PC-3 (cell line): Measurements from ENCODE around the gene GRM1. TPM values are rescaled to one million over a fixed set of nuclear protein-coding genes. Genes with fewer than 3 reads are reported as not detected.

Experiments used
- ATAC-seq: fragments of 200-7000 bp; cut with Tn5 transposase; 2 replicates; pipeline ENCODE4 v1.9.1; 2020; ENCODE audit warnings: mild to moderate bottlenecking, moderate library complexity
- BruUV-seq: library from RNA; stranded (reverse); fragments of 400-500 nt; replicated peaks from 2 replicates; lab custom pipeline; 2021; lab: Mats Ljungman, UMichigan
- CTCF ChIA-PET: fragments of 300-600 bp; sonication (Branson Sonifier 250); formaldehyde crosslinking; loops from one replicate; lab custom pipeline; 2022; ENCODE audit warnings: antibody characterized with exemption; lab: Charles Lee
- POLR2A ChIA-PET: fragments of 300-600 bp; sonication (Branson Sonifier 250); formaldehyde crosslinking; loops from one replicate; lab custom pipeline; 2022; ENCODE audit warnings: antibody characterized with exemption; ENCODE audit not compliant: unreplicated experiment; lab: Charles Lee
- DNase-seq: peaks from one replicate; pipeline ENCODE4 v3.0.0-alpha.2; 2015
- H2AFZ ChIP-seq: fragments of 300-600 bp; sonication (generic); 2 replicates; pipeline ENCODE4 v1.6.0; 2016; ENCODE audit warnings: antibody characterized with exemption, low read length
- H3F3A ChIP-seq: fragments of 300-600 bp; sonication (generic); one replicate; pipeline ENCODE4 v1.6.0; 2017; ENCODE audit warnings: antibody characterized with exemption, low read length, control low read depth, mild to moderate bottlenecking; ENCODE audit not compliant: unreplicated experiment
- H3K27ac ChIP-seq: fragments of 300-600 bp; sonication (generic); 2 replicates; pipeline ENCODE4 v1.5.1; 2016; ENCODE audit warnings: mild to moderate bottlenecking, low read length
- H3K27me3 ChIP-seq: fragments of 300-600 bp; sonication (generic); 2 replicates; pipeline ENCODE4 v1.6.1; 2016; ENCODE audit warnings: low read length, mixed read lengths
- H3K36me3 ChIP-seq: fragments of 300-600 bp; sonication (generic); 2 replicates; pipeline ENCODE4 v1.6.1; 2016; ENCODE audit warnings: low read depth, mixed run types, low read length, mixed read lengths
- H3K4me1 ChIP-seq: fragments of 300-600 bp; sonication (generic); 2 replicates; pipeline ENCODE4 v1.5.1; 2016; ENCODE audit warnings: low read length; ENCODE audit not compliant: insufficient read depth
- H3K4me2 ChIP-seq: fragments of 300-600 bp; sonication (generic); 2 replicates; pipeline ENCODE4 v1.6.0; 2016; ENCODE audit warnings: low read length
- H3K4me3 ChIP-seq: fragments of 300-600 bp; sonication (generic); 2 replicates; pipeline ENCODE4 v1.5.1; 2016; ENCODE audit warnings: mild to moderate bottlenecking, low read length, mixed read lengths
- H3K79me2 ChIP-seq: fragments of 300-600 bp; sonication (generic); 2 replicates; pipeline ENCODE4 v1.6.1; 2017; ENCODE audit warnings: low read length, mixed read lengths
- H3K9ac ChIP-seq: fragments of 300-600 bp; sonication (generic); 2 replicates; pipeline ENCODE4 v1.6.0; 2016; ENCODE audit warnings: mild to moderate bottlenecking, low read length
- H3K9me2 ChIP-seq: fragments of 300-600 bp; sonication (generic); replicated peaks from 2 replicates; pipeline ENCODE4 v1.6.1; 2016; ENCODE audit warnings: mixed run types, low read length, mixed read lengths
- H3K9me3 ChIP-seq: fragments of 300-600 bp; sonication (generic); 2 replicates; pipeline ENCODE4 v1.6.1; 2016; ENCODE audit warnings: low read length, mixed read lengths
- H4K20me1 ChIP-seq: fragments of 300-600 bp; sonication (generic); 2 replicates; pipeline ENCODE4 v1.6.1; 2016; ENCODE audit warnings: low read length, mixed read lengths
- EZH2 ChIP-seq: fragments of 300-600 bp; sonication (generic); IDR thresholded peaks from one replicate; pipeline ENCODE4 v1.6.1; 2017; ENCODE audit warnings: antibody characterized with exemption, mild to moderate bottlenecking, low read length; ENCODE audit not compliant: unreplicated experiment
- EZH2phosphoT487 ChIP-seq: fragments of 300-600 bp; sonication (generic); IDR thresholded peaks from 2 replicates; pipeline ENCODE4 v1.6.1; 2018; ENCODE audit warnings: mild to moderate bottlenecking, antibody characterized with exemption, low read length, borderline replicate concordance
- intact Hi-C: fragments of 100-400 bp; cut with micrococcal nuclease; formaldehyde crosslinking; loops from 2 replicates; pipeline ENCODE4 v1.9.0; 2023
- total RNA-seq: library from RNA; depleted of rRNA; stranded (reverse); fragments of >200 nt; gene quantifications from 2 replicates; pipeline ENCODE4 v1.2.3, GENCODE V29; 2014
- TF ChIP-seq, protein P1 (sequence below): fragments of 300-600 bp; sonication (generic); conservative IDR thresholded peaks from 2 replicates; pipeline ENCODE4 v1.5.1; 2017; ENCODE audit warnings: antibody characterized with exemption, low read depth, mild to moderate bottlenecking, low read length

Gene GRM1
- total RNA-seq, 1 experiment from 2014 or later, result 0.11 TPM

DNA sequence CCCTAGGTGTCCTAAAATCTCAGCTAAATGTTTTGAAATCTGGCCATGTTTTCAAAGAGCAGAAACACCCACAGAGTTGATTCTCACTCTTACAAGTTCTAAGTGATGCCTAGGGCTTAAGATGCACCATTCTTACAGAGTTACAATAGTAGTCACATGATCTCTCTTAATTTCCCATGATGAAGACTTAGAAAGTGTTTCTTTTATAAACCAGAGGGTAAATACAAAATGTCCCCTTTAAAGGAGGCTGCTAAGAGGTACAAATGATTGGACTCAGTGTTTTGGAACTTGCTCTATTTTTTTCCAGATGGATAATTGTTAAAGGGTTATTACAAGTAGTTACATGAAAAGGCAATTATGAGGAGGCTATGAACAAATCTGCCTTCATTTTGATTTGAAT, 244.6 kb downstream of the GRM1 start:
- BruUV-seq, result no TSS peak
- CTCF ChIA-PET, result no interaction called here

DNA sequence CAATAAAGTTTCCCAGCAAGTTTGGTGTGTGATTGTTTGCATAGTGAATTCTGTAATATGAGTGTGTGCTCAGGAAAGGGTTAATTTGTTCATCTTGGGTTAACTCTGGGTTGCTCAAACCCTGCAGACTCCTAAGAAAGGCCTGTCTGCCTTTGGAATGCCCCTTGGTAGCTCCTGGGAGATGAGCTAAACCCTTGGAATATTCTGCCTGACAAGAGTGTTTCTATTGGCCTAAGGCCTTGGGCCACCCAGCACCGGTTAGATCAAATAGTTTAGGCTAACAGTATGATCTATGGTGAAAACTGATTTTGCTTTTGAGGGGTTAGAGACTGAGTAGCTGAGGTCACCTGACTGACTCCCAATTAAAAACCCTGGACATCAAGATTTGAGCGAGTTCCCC, 248.3 kb downstream of the GRM1 start:
- Histone ChIP-seq H3K9ac (no peak overlapping the region), H3K4me3 (no peak overlapping the region), H3K9me3 (no peaks in the 10 kb centered on the region), H3K4me1 (no peaks in the 10 kb centered on the region), H3K36me3 (no peaks in the 10 kb centered on the region), H3K27me3 (no peaks in the 10 kb centered on the region), H3K79me2 (no peaks in the 10 kb centered on the region), H3K4me2 (no peak overlapping the region), H3K9me2 (no peaks in the 10 kb centered on the region), H3K27ac (no peak overlapping the region), H3F3A (no peaks in the 10 kb centered on the region), H2AFZ (no peak overlapping the region), H4K20me1 (no peaks in the 10 kb centered on the region)
- DNase-seq, result no peak
- ChIA-PET CTCF (no interaction called here), POLR2A (no interaction called here)
- no peak for ATAC-seq
- TF ChIP-seq EZH2phosphoT487, result no peak
- TF ChIP-seq, protein P1, sequence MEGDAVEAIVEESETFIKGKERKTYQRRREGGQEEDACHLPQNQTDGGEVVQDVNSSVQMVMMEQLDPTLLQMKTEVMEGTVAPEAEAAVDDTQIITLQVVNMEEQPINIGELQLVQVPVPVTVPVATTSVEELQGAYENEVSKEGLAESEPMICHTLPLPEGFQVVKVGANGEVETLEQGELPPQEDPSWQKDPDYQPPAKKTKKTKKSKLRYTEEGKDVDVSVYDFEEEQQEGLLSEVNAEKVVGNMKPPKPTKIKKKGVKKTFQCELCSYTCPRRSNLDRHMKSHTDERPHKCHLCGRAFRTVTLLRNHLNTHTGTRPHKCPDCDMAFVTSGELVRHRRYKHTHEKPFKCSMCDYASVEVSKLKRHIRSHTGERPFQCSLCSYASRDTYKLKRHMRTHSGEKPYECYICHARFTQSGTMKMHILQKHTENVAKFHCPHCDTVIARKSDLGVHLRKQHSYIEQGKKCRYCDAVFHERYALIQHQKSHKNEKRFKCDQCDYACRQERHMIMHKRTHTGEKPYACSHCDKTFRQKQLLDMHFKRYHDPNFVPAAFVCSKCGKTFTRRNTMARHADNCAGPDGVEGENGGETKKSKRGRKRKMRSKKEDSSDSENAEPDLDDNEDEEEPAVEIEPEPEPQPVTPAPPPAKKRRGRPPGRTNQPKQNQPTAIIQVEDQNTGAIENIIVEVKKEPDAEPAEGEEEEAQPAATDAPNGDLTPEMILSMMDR, result no peak
- intact Hi-C loops, result no loop called here
- BruUV-seq, result no TSS peak

More for the DNA sequence above, 244.6 kb downstream of the GRM1 start:
- DNase-seq, result no peak
- Histone ChIP-seq H3K9me2 (no peaks in the 10 kb centered on the region), H3K4me2 (no peak overlapping the region), H2AFZ (no peak overlapping the region), H3K4me3 (no peak overlapping the region), H4K20me1 (no peaks in the 10 kb centered on the region), H3K27ac (no peak overlapping the region), H3K4me1 (no peaks in the 10 kb centered on the region), H3F3A (no peaks in the 10 kb centered on the region), H3K27me3 (no peaks in the 10 kb centered on the region), H3K9ac (no peak overlapping the region), H3K9me3 (no peaks in the 10 kb centered on the region), H3K36me3 (no peaks in the 10 kb centered on the region), H3K79me2 (no peaks in the 10 kb centered on the region)
- intact Hi-C loops, result no loop called here
- TF ChIP-seq EZH2, result no peak
- TF ChIP-seq EZH2phosphoT487, result no peak
- TF ChIP-seq, protein P1, result no peak
- POLR2A ChIA-PET, result no interaction called here
- no peak for ATAC-seq

DNA sequence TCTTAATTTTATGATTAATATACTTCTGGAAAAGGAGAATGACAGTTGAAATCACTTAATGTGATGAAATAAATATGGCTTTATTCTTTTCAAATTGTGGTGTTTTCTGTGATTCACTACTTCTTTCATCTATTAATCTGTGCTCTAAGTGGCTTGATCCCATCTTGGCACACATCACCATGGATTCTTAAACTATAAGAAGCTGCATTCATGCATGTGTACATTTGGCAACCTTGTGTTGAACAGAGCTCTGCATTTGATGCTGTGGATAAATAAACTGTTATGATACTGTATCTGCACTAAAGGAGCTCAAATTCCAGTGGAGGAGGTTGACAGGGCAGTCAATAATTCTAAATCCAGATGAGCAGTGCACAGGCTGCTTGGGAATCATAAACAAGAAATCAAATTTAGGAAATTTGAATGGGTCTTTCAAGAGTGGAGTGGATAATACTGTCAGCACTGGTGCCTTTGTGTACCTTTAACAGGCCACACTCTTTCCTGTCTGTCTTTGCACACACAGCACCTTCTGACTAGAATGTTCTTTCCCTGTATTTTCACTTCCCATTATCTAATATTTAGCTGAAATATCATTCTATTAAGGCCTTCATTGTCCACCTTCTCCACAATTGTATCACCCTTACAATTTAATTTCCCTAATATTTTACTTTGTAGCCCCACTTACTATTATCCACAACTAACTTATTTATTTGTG, 252.9 kb downstream of the GRM1 start:
- DNase-seq (no peak), ATAC-seq (no peak)
- intact Hi-C loops, result no loop called here
- Histone ChIP-seq H3K36me3 (no peaks in the 10 kb centered on the region), H3K9me3 (no peaks in the 10 kb centered on the region), H3K79me2 (no peaks in the 10 kb centered on the region), H4K20me1 (no peaks in the 10 kb centered on the region), H3K27ac (no peak overlapping the region), H3K4me2 (no peak overlapping the region), H3K4me1 (no peaks in the 10 kb centered on the region), H3F3A (no peaks in the 10 kb centered on the region), H3K9ac (no peak overlapping the region), H3K9me2 (no peaks in the 10 kb centered on the region), H3K27me3 (no peaks in the 10 kb centered on the region), H3K4me3 (no peak overlapping the region), H2AFZ (no peak overlapping the region)
- ChIA-PET POLR2A (no interaction called here), CTCF (no interaction called here)
- no peak for TF ChIP-seq EZH2phosphoT487
- TF ChIP-seq, protein P1, result no peak
- TF ChIP-seq EZH2, result no peak
- BruUV-seq, result no TSS peak
